ENCODE data around the gene NOTCH1.

Gene NOTCH1

DNA sequence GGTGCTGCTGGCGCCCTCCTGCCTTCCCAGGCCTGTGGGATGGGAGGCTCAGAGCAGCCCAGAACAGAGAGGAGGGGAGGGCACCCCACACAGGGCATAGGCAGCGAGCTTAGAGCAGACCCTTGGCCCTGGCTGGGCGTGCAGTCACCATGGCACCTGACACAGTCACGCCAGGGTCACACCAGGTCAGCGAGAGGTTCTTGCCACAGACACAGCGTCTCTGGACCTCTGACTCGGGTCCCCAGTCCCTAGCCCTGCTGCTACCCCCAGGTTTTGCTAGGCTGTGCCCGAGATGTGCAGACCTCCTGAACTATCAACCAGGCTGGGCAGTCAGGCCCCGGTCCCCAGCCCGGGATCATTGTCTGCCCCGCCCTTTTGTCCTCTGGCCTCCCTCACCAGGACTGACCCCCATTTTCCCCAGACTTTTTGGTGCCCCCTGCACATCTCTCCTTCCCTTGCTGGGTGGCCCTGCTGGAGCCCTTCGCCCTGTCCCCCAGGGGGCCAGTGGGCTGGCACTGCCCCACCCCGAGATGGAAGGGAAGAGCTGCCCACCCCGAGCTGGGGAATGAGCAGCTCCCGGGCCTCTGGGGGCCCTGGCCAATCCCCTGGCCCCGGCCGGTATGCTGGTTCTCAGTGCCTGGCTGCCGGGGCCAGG, 24.5 kb upstream of the NOTCH1 start:
- Histone ChIP-seq H3K27me3 (ENCODE audit: control insufficient read depth in 2 of 2, insufficient read depth in 2 of 2, low read length in 2 of 2) (no peaks in the 10 kb centered on the region), H3K9ac (ENCODE audit: low read depth in 1 of 2, low read length in 2 of 2) (no peak overlapping the region), H3K27ac (ENCODE audit: low read depth in 2 of 2, low read length in 2 of 2) (no peak overlapping the region), H3K9me3 (ENCODE audit: control insufficient read depth in 2 of 2, low read length in 2 of 2) (no peaks in the 10 kb centered on the region), H3K4me3 (ENCODE audit: low read length in 2 of 2) (no peak overlapping the region), H3K36me3 (ENCODE audit: control insufficient read depth in 2 of 2, insufficient read depth in 2 of 2, low read length in 2 of 2) (no peaks in the 10 kb centered on the region), H3K4me1 (ENCODE audit: control insufficient read depth in 2 of 2, insufficient read depth in 2 of 2, low read length in 2 of 2) (peaks cover 14 to 18% of the 10 kb centered on the region in 2 donors)

DNA sequence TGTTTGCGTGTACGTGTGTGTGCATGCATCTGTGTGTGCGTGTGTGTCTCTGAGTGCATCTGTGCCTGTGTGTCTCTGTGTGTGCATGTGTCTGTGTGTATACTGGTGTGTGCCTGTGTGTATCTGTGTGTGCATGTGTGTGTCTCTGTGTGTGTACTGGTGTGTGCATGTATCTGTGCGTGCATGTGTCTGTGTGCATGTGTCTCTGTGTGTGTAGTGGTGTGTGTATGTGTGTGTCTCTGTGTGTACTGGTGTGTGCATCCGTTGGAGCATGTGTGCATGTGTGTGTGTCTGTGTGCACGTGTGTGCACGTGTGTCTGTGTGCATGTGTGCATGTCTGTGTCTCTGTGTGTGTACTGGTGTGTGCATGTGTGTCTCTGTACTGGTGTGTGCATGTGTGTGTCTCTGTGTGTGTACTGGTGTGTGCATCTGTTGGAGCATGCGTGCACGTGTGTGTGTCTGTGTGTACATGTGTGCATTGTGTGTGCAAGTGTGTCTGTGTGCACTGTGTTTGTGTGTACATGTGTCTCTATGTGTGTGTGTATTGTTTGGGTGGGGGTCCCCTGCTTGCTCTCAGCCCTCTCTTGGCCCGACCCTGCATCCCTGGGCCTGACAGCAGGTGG, 23.8 kb upstream of the NOTCH1 start:
- Histone ChIP-seq H3K4me3 (ENCODE audit: low read length in 2 of 2) (no peak overlapping the region), H3K27ac (ENCODE audit: low read depth in 2 of 2, low read length in 2 of 2) (no peak overlapping the region), H3K9me3 (ENCODE audit: control insufficient read depth in 2 of 2, low read length in 2 of 2) (no peaks in the 10 kb centered on the region), H3K9ac (ENCODE audit: low read depth in 1 of 2, low read length in 2 of 2) (no peak overlapping the region), H3K36me3 (ENCODE audit: control insufficient read depth in 2 of 2, insufficient read depth in 2 of 2, low read length in 2 of 2) (no peaks in the 10 kb centered on the region), H3K27me3 (ENCODE audit: control insufficient read depth in 2 of 2, insufficient read depth in 2 of 2, low read length in 2 of 2) (no peaks in the 10 kb centered on the region), H3K4me1 (ENCODE audit: control insufficient read depth in 2 of 2, insufficient read depth in 2 of 2, low read length in 2 of 2) (peaks cover 18 to 21% of the 10 kb centered on the region in 2 donors)

DNA sequence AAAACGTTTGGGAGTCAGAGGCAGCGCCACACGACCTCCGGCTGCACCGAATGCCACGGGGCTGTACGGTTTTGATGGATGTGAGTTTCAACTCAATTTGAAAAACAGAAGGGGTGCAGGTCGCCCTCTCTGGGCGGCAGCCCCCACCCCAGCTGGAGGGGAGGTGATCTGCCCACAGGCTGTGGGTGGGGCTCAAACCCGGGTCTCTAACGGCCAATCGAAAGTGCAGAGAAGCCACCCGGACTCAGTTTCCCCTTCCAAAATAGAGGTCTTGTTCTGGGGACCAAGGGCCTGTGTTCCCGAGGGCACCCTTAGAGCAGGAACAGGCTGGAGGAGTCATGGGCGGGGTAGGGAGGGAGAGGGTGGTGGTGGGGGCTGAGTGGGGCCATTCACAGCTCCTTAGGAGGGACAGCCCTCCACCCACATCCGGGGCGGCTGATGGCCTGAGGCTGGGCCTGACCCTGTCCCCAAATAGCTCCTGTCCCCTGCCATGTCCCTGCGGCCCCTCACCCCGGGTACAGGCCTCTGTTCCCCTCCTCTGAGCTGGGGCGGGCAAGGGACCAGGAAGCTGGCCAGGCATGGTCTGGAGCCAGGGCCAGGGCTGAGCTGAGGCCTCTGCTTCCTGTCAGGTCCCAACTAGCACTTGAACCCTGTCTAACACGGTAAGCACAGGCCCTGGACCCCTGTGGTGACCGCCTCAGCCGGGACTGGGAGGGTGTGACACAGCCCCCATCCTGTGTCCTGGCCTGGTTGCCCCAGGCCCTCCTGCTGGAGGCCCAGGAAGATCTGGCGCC, 22.6 kb upstream of the NOTCH1 start:
- Histone ChIP-seq H3K9ac (ENCODE audit: low read depth in 1 of 2, low read length in 2 of 2) (peak overlapping the region in 1 of 2 donors; percentile 14), H3K27me3 (ENCODE audit: control insufficient read depth in 2 of 2, insufficient read depth in 2 of 2, low read length in 2 of 2) (no peaks in the 10 kb centered on the region), H3K36me3 (ENCODE audit: control insufficient read depth in 2 of 2, insufficient read depth in 2 of 2, low read length in 2 of 2) (no peaks in the 10 kb centered on the region), H3K27ac (ENCODE audit: low read depth in 2 of 2, low read length in 2 of 2) (peak overlapping the region; percentile 51 to 65), H3K9me3 (ENCODE audit: control insufficient read depth in 2 of 2, low read length in 2 of 2) (no peaks in the 10 kb centered on the region), H3K4me3 (ENCODE audit: low read length in 2 of 2) (no peak overlapping the region), H3K4me1 (ENCODE audit: control insufficient read depth in 2 of 2, insufficient read depth in 2 of 2, low read length in 2 of 2) (peaks cover 26 to 31% of the 10 kb centered on the region in 2 donors)

GRCh38 chr9:136567651-136568287, 21.9 kb upstream of the NOTCH1 start:
- H3K9me3 ChIP-seq (ENCODE audit: control insufficient read depth in 2 of 2, low read length in 2 of 2) = no peaks in the 10 kb centered on the region
- H3K9ac ChIP-seq (ENCODE audit: low read depth in 1 of 2, low read length in 2 of 2) = no peak overlapping the region
- H3K4me1 ChIP-seq (ENCODE audit: control insufficient read depth in 2 of 2, insufficient read depth in 2 of 2, low read length in 2 of 2) = peaks cover 26 to 31% of the 10 kb centered on the region in 2 donors
- H3K4me3 ChIP-seq (ENCODE audit: low read length in 2 of 2) = no peak overlapping the region
- H3K27me3 ChIP-seq (ENCODE audit: control insufficient read depth in 2 of 2, insufficient read depth in 2 of 2, low read length in 2 of 2) = no peaks in the 10 kb centered on the region
- no peaks in the 10 kb centered on the region for H3K36me3 ChIP-seq (ENCODE audit: control insufficient read depth in 2 of 2, insufficient read depth in 2 of 2, low read length in 2 of 2)
- peak overlapping the region; percentile 51 to 65 for H3K27ac ChIP-seq (ENCODE audit: low read depth in 2 of 2, low read length in 2 of 2)

- H3K4me1 ChIP-seq (ENCODE audit: control insufficient read depth in 2 of 2, insufficient read depth in 2 of 2, low read length in 2 of 2) = peaks cover 26 to 31% of the 10 kb centered on the region in 2 donors
- no peaks in the 10 kb centered on the region for H3K36me3 ChIP-seq (ENCODE audit: control insufficient read depth in 2 of 2, insufficient read depth in 2 of 2, low read length in 2 of 2)
- H3K27ac ChIP-seq (ENCODE audit: low read depth in 2 of 2, low read length in 2 of 2) = peak overlapping the region in 1 of 2 donors; percentile 52
- H3K9ac ChIP-seq (ENCODE audit: low read depth in 1 of 2, low read length in 2 of 2) = no peak overlapping the region
- H3K9me3 ChIP-seq (ENCODE audit: control insufficient read depth in 2 of 2, low read length in 2 of 2) = no peaks in the 10 kb centered on the region
- H3K4me3 ChIP-seq (ENCODE audit: low read length in 2 of 2) = no peak overlapping the region
- no peaks in the 10 kb centered on the region for H3K27me3 ChIP-seq (ENCODE audit: control insufficient read depth in 2 of 2, insufficient read depth in 2 of 2, low read length in 2 of 2)
Measured at GRCh38 chr9:136566901-136567300, 21.1 kb upstream of the NOTCH1 start.

- Histone ChIP-seq H3K27me3 (ENCODE audit: control insufficient read depth in 2 of 2, insufficient read depth in 2 of 2, low read length in 2 of 2) (no peaks in the 10 kb centered on the region), H3K4me3 (ENCODE audit: low read length in 2 of 2) (no peak overlapping the region), H3K9me3 (ENCODE audit: control insufficient read depth in 2 of 2, low read length in 2 of 2) (no peaks in the 10 kb centered on the region), H3K36me3 (ENCODE audit: control insufficient read depth in 2 of 2, insufficient read depth in 2 of 2, low read length in 2 of 2) (no peaks in the 10 kb centered on the region), H3K9ac (ENCODE audit: low read depth in 1 of 2, low read length in 2 of 2) (no peak overlapping the region), H3K27ac (ENCODE audit: low read depth in 2 of 2, low read length in 2 of 2) (peak overlapping the region in 1 of 2 donors; percentile 52), H3K4me1 (ENCODE audit: control insufficient read depth in 2 of 2, insufficient read depth in 2 of 2, low read length in 2 of 2) (peaks cover 26 to 31% of the 10 kb centered on the region in 2 donors)
Measured at GRCh38 chr9:136566553-136566895, 20.7 kb upstream of the NOTCH1 start.

DNA sequence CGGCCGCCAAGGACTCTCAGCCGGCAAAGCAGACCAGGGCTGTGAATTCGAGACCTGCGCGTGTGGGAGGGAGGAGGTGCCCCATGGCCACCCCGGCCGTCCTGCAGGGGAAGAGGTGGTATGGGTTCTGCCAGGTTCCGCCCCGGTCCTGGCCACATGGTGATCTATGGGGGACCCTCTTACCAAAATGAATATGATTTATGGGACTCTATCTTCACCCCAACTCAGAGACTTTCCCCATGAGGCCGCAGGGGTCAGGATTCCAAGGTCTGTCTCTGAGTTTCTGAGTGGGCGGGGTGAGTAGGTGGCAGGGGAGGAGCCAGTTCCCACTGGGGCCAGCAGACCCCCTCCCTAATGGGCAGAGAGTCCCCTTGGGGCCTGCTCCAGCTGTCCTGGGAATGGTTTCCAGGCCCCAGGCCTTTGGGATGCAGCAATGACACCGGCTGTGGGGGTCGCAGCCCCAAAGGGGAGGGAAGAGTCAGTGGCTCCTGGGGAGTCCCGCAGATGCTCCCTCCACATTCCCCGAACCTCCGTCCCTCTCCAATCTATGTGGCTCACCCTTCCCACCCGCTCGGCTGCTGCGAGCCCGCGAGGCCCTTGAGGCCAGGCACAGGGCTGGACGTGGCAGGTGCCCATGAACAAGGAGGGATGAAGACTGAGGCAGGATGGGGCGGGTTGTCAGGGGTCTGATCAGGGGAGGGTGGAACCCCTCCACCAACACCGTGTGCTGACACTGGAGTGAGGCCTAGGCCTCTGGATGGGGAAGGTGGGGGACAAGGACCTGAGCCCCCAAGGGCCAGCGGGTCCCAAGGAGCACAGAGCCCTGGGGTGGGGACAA, 20.1 kb upstream of the NOTCH1 start:
- H3K4me1 ChIP-seq (ENCODE audit: control insufficient read depth in 2 of 2, insufficient read depth in 2 of 2, low read length in 2 of 2) = peaks cover 26 to 31% of the 10 kb centered on the region in 2 donors
- no peaks in the 10 kb centered on the region for H3K9me3 ChIP-seq (ENCODE audit: control insufficient read depth in 2 of 2, low read length in 2 of 2)
- no peak overlapping the region for H3K4me3 ChIP-seq (ENCODE audit: low read length in 2 of 2)
- no peaks in the 10 kb centered on the region for H3K36me3 ChIP-seq (ENCODE audit: control insufficient read depth in 2 of 2, insufficient read depth in 2 of 2, low read length in 2 of 2)
- H3K9ac ChIP-seq (ENCODE audit: low read depth in 1 of 2, low read length in 2 of 2) = no peak overlapping the region
- peak overlapping the region in 1 of 2 donors; percentile 52 for H3K27ac ChIP-seq (ENCODE audit: low read depth in 2 of 2, low read length in 2 of 2)
- no peaks in the 10 kb centered on the region for H3K27me3 ChIP-seq (ENCODE audit: control insufficient read depth in 2 of 2, insufficient read depth in 2 of 2, low read length in 2 of 2)

GRCh38 chr9:136565086-136565714, 19.4 kb upstream of the NOTCH1 start:
- no peaks in the 10 kb centered on the region for H3K27me3 ChIP-seq (ENCODE audit: control insufficient read depth in 2 of 2, insufficient read depth in 2 of 2, low read length in 2 of 2)
- peaks cover 26 to 31% of the 10 kb centered on the region in 2 donors for H3K4me1 ChIP-seq (ENCODE audit: control insufficient read depth in 2 of 2, insufficient read depth in 2 of 2, low read length in 2 of 2)
- no peak overlapping the region for H3K9ac ChIP-seq (ENCODE audit: low read depth in 1 of 2, low read length in 2 of 2)
- H3K4me3 ChIP-seq (ENCODE audit: low read length in 2 of 2) = no peak overlapping the region
- H3K27ac ChIP-seq (ENCODE audit: low read depth in 2 of 2, low read length in 2 of 2) = peak overlapping the region in 1 of 2 donors; percentile 52
- H3K36me3 ChIP-seq (ENCODE audit: control insufficient read depth in 2 of 2, insufficient read depth in 2 of 2, low read length in 2 of 2) = no peaks in the 10 kb centered on the region
- no peaks in the 10 kb centered on the region for H3K9me3 ChIP-seq (ENCODE audit: control insufficient read depth in 2 of 2, low read length in 2 of 2)

GRCh38 chr9:136564379-136564988, 18.6 kb upstream of the NOTCH1 start:
- peak overlapping the region; percentile 46 to 52 for H3K27ac ChIP-seq (ENCODE audit: low read depth in 2 of 2, low read length in 2 of 2)
- no peak overlapping the region for H3K9ac ChIP-seq (ENCODE audit: low read depth in 1 of 2, low read length in 2 of 2)
- no peaks in the 10 kb centered on the region for H3K27me3 ChIP-seq (ENCODE audit: control insufficient read depth in 2 of 2, insufficient read depth in 2 of 2, low read length in 2 of 2)
- no peaks in the 10 kb centered on the region for H3K36me3 ChIP-seq (ENCODE audit: control insufficient read depth in 2 of 2, insufficient read depth in 2 of 2, low read length in 2 of 2)
- H3K4me3 ChIP-seq (ENCODE audit: low read length in 2 of 2) = no peak overlapping the region
- H3K9me3 ChIP-seq (ENCODE audit: control insufficient read depth in 2 of 2, low read length in 2 of 2) = no peaks in the 10 kb centered on the region
- peaks cover 26 to 31% of the 10 kb centered on the region in 2 donors for H3K4me1 ChIP-seq (ENCODE audit: control insufficient read depth in 2 of 2, insufficient read depth in 2 of 2, low read length in 2 of 2)

Data from mucosa of rectum (tissue), 2 donors.